Panc1 (cell line): ENCODE results near the gene DUOXA1. TPM values are rescaled to one million over a fixed set of nuclear protein-coding genes. Genes with fewer than 3 reads are reported as not detected.

Experiments used
- ATAC-seq: fragments of 200-7000 bp; cut with Tn5 transposase; 2 replicates; pipeline ENCODE4 v1.9.1; 2020; ENCODE audit warnings: mild to moderate bottlenecking, moderate library complexity
- BruUV-seq: library from RNA; stranded (reverse); fragments of 400-500 nt; replicated peaks from 2 replicates; lab custom pipeline; 2021; lab: Mats Ljungman, UMichigan
- CTCF ChIA-PET: fragments of 300-600 bp; sonication (Branson Sonifier 250); formaldehyde crosslinking; loops from one replicate; lab custom pipeline; 2022; ENCODE audit warnings: antibody characterized with exemption; lab: Charles Lee
- POLR2A ChIA-PET: fragments of 300-600 bp; sonication (Branson Sonifier 250); formaldehyde crosslinking; loops from one replicate; lab custom pipeline; 2022; ENCODE audit warnings: antibody characterized with exemption; lab: Charles Lee
- DNase-seq: peaks from one replicate; pipeline ENCODE4 v3.0.0-alpha.2; 2010; ENCODE audit warnings: low read depth, low spot score
- H3K27ac ChIP-seq: 2 replicates; pipeline ENCODE4 v1.5.1; 2011; ENCODE audit warnings: mild to moderate bottlenecking, low read length, inconsistent platforms
- H3K27me3 ChIP-seq: fragments of 200-500 bp; sonication (Bioruptor generic); 2 replicates; pipeline ENCODE4 v1.6.0; 2014; ENCODE audit warnings: low read length, inconsistent platforms; ENCODE audit not compliant: control insufficient read depth, insufficient read depth
- H3K36me3 ChIP-seq: fragments of 200-500 bp; sonication (Bioruptor generic); 2 replicates; pipeline ENCODE4 v1.5.1; 2014; ENCODE audit warnings: inconsistent platforms, mild to moderate bottlenecking, low read length, moderate library complexity; ENCODE audit not compliant: control insufficient read depth, insufficient read depth
- H3K4me1 ChIP-seq: 2 replicates; pipeline ENCODE4 v1.5.1; 2011; ENCODE audit warnings: inconsistent platforms, mild to moderate bottlenecking, low read length, moderate library complexity; ENCODE audit not compliant: control insufficient read depth, insufficient read depth
- H3K4me3 ChIP-seq, 2 experiments: 2 replicates each; pipeline ENCODE4 v1.5.1; 2011 to 2012; ENCODE audit warnings: low read depth in 2 of 2, low read length in 2 of 2, mild to moderate bottlenecking in 2 of 2, inconsistent platforms in 1 of 2, moderate library complexity in 1 of 2
- H3K9me3 ChIP-seq: fragments of 200-500 bp; sonication (Bioruptor generic); 2 replicates; pipeline ENCODE4 v1.5.1; 2014; ENCODE audit warnings: low read depth, mild to moderate bottlenecking, inconsistent platforms, low read length, moderate library complexity; ENCODE audit not compliant: control insufficient read depth, insufficient read depth
- CTCF ChIP-seq: fragments of 450-650 bp; IDR thresholded peaks from 2 replicates; pipeline ENCODE4 v1.5.1; 2017; ENCODE audit warnings: mild to moderate bottlenecking
- POLR2AphosphoS5 ChIP-seq: IDR thresholded peaks from 2 replicates; pipeline ENCODE4 v1.6.1; 2012; ENCODE audit warnings: mild to moderate bottlenecking, low read depth, low read length, moderate library complexity
- REST ChIP-seq, 2 experiments: IDR thresholded peaks; 2 replicates each; pipeline ENCODE4 v1.6.1; 2011 to 2012; ENCODE audit warnings: low read depth in 2 of 2, control low read depth in 1 of 2, low read length in 1 of 2, mild to moderate bottlenecking in 1 of 2, moderate library complexity in 1 of 2; ENCODE audit not compliant: insufficient read depth in 1 of 2
- SIN3A ChIP-seq: IDR thresholded peaks from 2 replicates; pipeline ENCODE4 v1.6.1; 2012; ENCODE audit warnings: low read depth, mild to moderate bottlenecking, low read length, moderate library complexity, borderline replicate concordance; ENCODE audit not compliant: insufficient read depth
- TCF7L2 ChIP-seq: IDR thresholded peaks from 2 replicates; pipeline ENCODE4 v1.6.1; 2011; ENCODE audit warnings: mild to moderate bottlenecking, low read depth, low read length, inconsistent platforms
- in situ Hi-C: cut with HindIII; loops from 2 replicates; pipeline ENCODE4 v1.10.0; 2016; ENCODE audit warnings: low sequenced_read_pairs, low pct_unique_long_range_greater_than_20kb
- intact Hi-C: fragments of 100-400 bp; cut with micrococcal nuclease; formaldehyde crosslinking; loops from one replicate; pipeline ENCODE4 v1.10.0; 2022; ENCODE audit not compliant: unreplicated experiment
- total RNA-seq: library from RNA; stranded (reverse); gene quantifications from one replicate; pipeline ENCODE4 v1.2.1, GENCODE V29; 2021; ENCODE audit not compliant: unreplicated experiment

Gene DUOXA1
- total RNA-seq, 1 experiment from 2014 or later = not detected

GRCh38 chr15:45164914-45165313 is 35.2 kb upstream of the DUOXA1 start:
- no peaks in the 10 kb centered on the region for H3K36me3 ChIP-seq
- no peak for DNase-seq
- H3K27ac ChIP-seq = peak overlapping the region; percentile 12; the same call in 1 of the 2 replicates
- no TSS peak for BruUV-seq
- H3K4me3 ChIP-seq = no peak overlapping the region
- ATAC-seq = no peak
- intact Hi-C loops (no loop called here), in situ Hi-C loops (no loop called here)
- ChIA-PET POLR2A (interaction anchor here (0.6 to 0.7 kb wide), 2 partner anchors 28 to 29 kb away, joined by 7 to 11 read pairs; no protein-coding TSS in a partner anchor), CTCF (interaction anchor here (0.7 to 2.5 kb wide), 4 partner anchors 18 to 52 kb away, joined by 5 to 13 read pairs (median 6); no protein-coding TSS in a partner anchor)
- TF ChIP-seq POLR2AphosphoS5 (no peak), SIN3A (no peak), REST (IDR thresholded peaks at IDR 0.05; ENCODE audit: insufficient read depth in 1 of 2, low read depth in 2 of 2, low read length in 1 of 2) (no peak), TCF7L2 (no peak), CTCF (no peak)
- H3K9me3 ChIP-seq = no peaks in the 10 kb centered on the region
- peaks cover 8% of the 10 kb centered on the region for H3K4me1 ChIP-seq
- no peaks in the 10 kb centered on the region for H3K27me3 ChIP-seq

- ATAC-seq (no peak), DNase-seq (no peak)
- no TSS peak for BruUV-seq
- no peak overlapping the region for H3K27ac ChIP-seq
- ChIA-PET CTCF (interaction anchor here (0.6 to 2.5 kb wide), 15 partner anchors 13 to 450 kb away, joined by 3 to 13 read pairs (median 4); a partner anchor contains a TSS), POLR2A (interaction anchor here (0.6 kb wide), 1 partner anchor 128 kb away, joined by 5 read pairs; no protein-coding TSS in a partner anchor)
- in situ Hi-C loops (no loop called here), intact Hi-C loops (loop anchor here (2.0 kb wide), 1 partner anchor 37 kb away; no protein-coding TSS in a partner anchor)
- H3K4me1 ChIP-seq = peaks cover 8% of the 10 kb centered on the region
- no peaks in the 10 kb centered on the region for H3K27me3 ChIP-seq
- H3K4me3 ChIP-seq = no peak overlapping the region
- no peaks in the 10 kb centered on the region for H3K36me3 ChIP-seq
- no peaks in the 10 kb centered on the region for H3K9me3 ChIP-seq
- TF ChIP-seq REST (IDR thresholded peaks at IDR 0.05; ENCODE audit: insufficient read depth in 1 of 2, low read depth in 2 of 2, low read length in 1 of 2) = no peak
- TF ChIP-seq SIN3A = no peak
- no peak for TF ChIP-seq POLR2AphosphoS5
- TF ChIP-seq CTCF = no peak
- TF ChIP-seq TCF7L2 = no peak
These were observed 33.8 kb upstream of the DUOXA1 start for GRCh38 chr15:45163508-45163856.
